ENCODE data around the gene GPC5. TPM values are rescaled to one million over a fixed set of nuclear protein-coding genes. Genes with fewer than 3 reads are reported as not detected.

The GPC5 gene
- total and polyA plus RNA-seq, 4 donors: 0.51 to 22.4 (median 2.0) TPM

DNA sequence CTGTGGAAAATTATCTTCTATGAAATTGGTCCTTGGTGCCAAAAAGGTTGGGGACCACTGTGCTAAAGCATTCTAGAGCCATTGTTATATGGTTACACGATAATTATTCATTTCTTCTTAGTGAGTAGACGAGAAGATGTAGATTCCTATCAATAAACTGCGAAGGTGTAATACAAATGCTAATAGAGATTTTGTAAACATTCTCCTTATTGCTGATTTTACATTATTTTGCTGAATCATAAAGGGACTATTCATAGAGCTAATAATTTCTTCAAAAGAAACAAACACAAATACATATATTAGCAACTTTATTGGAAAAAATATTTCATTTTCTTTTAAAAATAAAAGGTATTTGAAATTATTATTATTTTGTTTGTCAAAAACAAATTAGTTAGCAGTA, 1005.2 kb downstream of the GPC5 start:
- DNase-seq (ENCODE audit: low spot score): no peak
- H3K27ac ChIP-seq (ENCODE audit: low read depth in 1 of 2, low read length in 2 of 2): no peak overlapping the region
- TF ChIP-seq ATF3 (IDR thresholded peaks at IDR 0.05) (no peak), HNF4A (conservative IDR thresholded peaks at IDR 0.05) (no peak), YY1 (IDR thresholded peaks at IDR 0.05) (no peak), SP1 (IDR thresholded peaks at IDR 0.05) (no peak), FOXA1 (IDR thresholded peaks at IDR 0.05) (no peak), MAX (IDR thresholded peaks at IDR 0.05) (no peak), TAF1 (conservative IDR thresholded peaks at IDR 0.05) (no peak), RAD21 (IDR thresholded peaks at IDR 0.05) (no peak), HNF4G (IDR thresholded peaks at IDR 0.05) (no peak)
- TF ChIP-seq, protein P1, sequence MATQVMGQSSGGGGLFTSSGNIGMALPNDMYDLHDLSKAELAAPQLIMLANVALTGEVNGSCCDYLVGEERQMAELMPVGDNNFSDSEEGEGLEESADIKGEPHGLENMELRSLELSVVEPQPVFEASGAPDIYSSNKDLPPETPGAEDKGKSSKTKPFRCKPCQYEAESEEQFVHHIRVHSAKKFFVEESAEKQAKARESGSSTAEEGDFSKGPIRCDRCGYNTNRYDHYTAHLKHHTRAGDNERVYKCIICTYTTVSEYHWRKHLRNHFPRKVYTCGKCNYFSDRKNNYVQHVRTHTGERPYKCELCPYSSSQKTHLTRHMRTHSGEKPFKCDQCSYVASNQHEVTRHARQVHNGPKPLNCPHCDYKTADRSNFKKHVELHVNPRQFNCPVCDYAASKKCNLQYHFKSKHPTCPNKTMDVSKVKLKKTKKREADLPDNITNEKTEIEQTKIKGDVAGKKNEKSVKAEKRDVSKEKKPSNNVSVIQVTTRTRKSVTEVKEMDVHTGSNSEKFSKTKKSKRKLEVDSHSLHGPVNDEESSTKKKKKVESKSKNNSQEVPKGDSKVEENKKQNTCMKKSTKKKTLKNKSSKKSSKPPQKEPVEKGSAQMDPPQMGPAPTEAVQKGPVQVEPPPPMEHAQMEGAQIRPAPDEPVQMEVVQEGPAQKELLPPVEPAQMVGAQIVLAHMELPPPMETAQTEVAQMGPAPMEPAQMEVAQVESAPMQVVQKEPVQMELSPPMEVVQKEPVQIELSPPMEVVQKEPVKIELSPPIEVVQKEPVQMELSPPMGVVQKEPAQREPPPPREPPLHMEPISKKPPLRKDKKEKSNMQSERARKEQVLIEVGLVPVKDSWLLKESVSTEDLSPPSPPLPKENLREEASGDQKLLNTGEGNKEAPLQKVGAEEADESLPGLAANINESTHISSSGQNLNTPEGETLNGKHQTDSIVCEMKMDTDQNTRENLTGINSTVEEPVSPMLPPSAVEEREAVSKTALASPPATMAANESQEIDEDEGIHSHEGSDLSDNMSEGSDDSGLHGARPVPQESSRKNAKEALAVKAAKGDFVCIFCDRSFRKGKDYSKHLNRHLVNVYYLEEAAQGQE (IDR thresholded peaks at IDR 0.05): no peak
- no peaks in the 10 kb centered on the region for H3K4me1 ChIP-seq (ENCODE audit: control insufficient read depth in 4 of 4, insufficient read depth in 4 of 4, low read length in 3 of 4)
- H3K4me3 ChIP-seq (ENCODE audit: low read depth in 1 of 3, low read length in 3 of 3): no peak overlapping the region
- H3K9me3 ChIP-seq (ENCODE audit: control insufficient read depth in 4 of 4, low read length in 3 of 4): no peaks in the 10 kb centered on the region
- WGBS: 89% methylated on average over 3 of the region's 3 CpGs
- no peak overlapping the region for H3K9ac ChIP-seq (ENCODE audit: low read depth in 1 of 2, low read length in 2 of 2)
- no peaks in the 10 kb centered on the region for H3K27me3 ChIP-seq (ENCODE audit: control insufficient read depth in 4 of 4, insufficient read depth in 4 of 4, low read length in 3 of 4)
- no peaks in the 10 kb centered on the region for H3K36me3 ChIP-seq (ENCODE audit: control insufficient read depth in 4 of 4, insufficient read depth in 3 of 4, low read depth in 1 of 4, low read length in 3 of 4)

- no peak overlapping the region for H3K9ac ChIP-seq (ENCODE audit: low read depth in 1 of 2, low read length in 2 of 2)
These were observed 1009.4 kb downstream of the GPC5 start for GRCh38 chr13:92407858-92408257.

More at GRCh38 chr13:92407858-92408257, 1009.4 kb downstream of the GPC5 start:
- DNase-seq (ENCODE audit: low spot score): no peak
- no peak overlapping the region for H3K27ac ChIP-seq (ENCODE audit: low read depth in 1 of 2, low read length in 2 of 2)
- no peaks in the 10 kb centered on the region for H3K9me3 ChIP-seq (ENCODE audit: control insufficient read depth in 4 of 4, low read length in 3 of 4)
- 93% methylated on average over 7 of the region's 7 CpGs for WGBS
- no peak overlapping the region for H3K4me3 ChIP-seq (ENCODE audit: low read depth in 1 of 3, low read length in 3 of 3)
- H3K4me1 ChIP-seq (ENCODE audit: control insufficient read depth in 4 of 4, insufficient read depth in 4 of 4, low read length in 3 of 4): no peaks in the 10 kb centered on the region
- no peaks in the 10 kb centered on the region for H3K36me3 ChIP-seq (ENCODE audit: control insufficient read depth in 4 of 4, insufficient read depth in 3 of 4, low read depth in 1 of 4, low read length in 3 of 4)
- H3K27me3 ChIP-seq (ENCODE audit: control insufficient read depth in 4 of 4, insufficient read depth in 4 of 4, low read length in 3 of 4): no peaks in the 10 kb centered on the region
- TF ChIP-seq RAD21 (IDR thresholded peaks at IDR 0.05): no peak
- TF ChIP-seq, protein P2, sequence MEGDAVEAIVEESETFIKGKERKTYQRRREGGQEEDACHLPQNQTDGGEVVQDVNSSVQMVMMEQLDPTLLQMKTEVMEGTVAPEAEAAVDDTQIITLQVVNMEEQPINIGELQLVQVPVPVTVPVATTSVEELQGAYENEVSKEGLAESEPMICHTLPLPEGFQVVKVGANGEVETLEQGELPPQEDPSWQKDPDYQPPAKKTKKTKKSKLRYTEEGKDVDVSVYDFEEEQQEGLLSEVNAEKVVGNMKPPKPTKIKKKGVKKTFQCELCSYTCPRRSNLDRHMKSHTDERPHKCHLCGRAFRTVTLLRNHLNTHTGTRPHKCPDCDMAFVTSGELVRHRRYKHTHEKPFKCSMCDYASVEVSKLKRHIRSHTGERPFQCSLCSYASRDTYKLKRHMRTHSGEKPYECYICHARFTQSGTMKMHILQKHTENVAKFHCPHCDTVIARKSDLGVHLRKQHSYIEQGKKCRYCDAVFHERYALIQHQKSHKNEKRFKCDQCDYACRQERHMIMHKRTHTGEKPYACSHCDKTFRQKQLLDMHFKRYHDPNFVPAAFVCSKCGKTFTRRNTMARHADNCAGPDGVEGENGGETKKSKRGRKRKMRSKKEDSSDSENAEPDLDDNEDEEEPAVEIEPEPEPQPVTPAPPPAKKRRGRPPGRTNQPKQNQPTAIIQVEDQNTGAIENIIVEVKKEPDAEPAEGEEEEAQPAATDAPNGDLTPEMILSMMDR (IDR thresholded peaks at IDR 0.05; ENCODE audit: low read depth, low read length, missing input control): no peak
- TF ChIP-seq ATF3 (IDR thresholded peaks at IDR 0.05): no peak
- no peak for TF ChIP-seq SP1 (IDR thresholded peaks at IDR 0.05)
- no peak for TF ChIP-seq NR2F2 (IDR thresholded peaks at IDR 0.05)
